ENCODE measurements around the gene FAM72A.

FAM72A gene

GRCh38 chr1:206142011-206142410 is 60.6 kb downstream of the FAM72A start:
- Histone ChIP-seq H3K27me3 (peaks cover 32% of the 10 kb centered on the region), H3K27ac (no peak overlapping the region), H3K4me1 (ENCODE audit: control insufficient read depth in 1 of 2, insufficient read depth in 1 of 2, low read depth in 1 of 2, low read length in 1 of 2) (no peaks in the 10 kb centered on the region), H3K4me3 (ENCODE audit: low read depth in 1 of 2, low read length in 1 of 2) (no peak overlapping the region), H3K36me3 (no peaks in the 10 kb centered on the region), H3K9me3 (no peaks in the 10 kb centered on the region)
- TF ChIP-seq CTCF (IDR thresholded peaks at IDR 0.05) = no peak

GRCh38 chr1:206136241-206136640 is 66.4 kb downstream of the FAM72A start:
- H3K27me3 ChIP-seq = peaks cover 29% of the 10 kb centered on the region
- TF ChIP-seq CTCF (IDR thresholded peaks at IDR 0.05) = no peak

More at GRCh38 chr1:206136241-206136640, 66.4 kb downstream of the FAM72A start:
- Histone ChIP-seq H3K36me3 (no peaks in the 10 kb centered on the region), H3K9me3 (no peaks in the 10 kb centered on the region), H3K4me1 (ENCODE audit: control insufficient read depth in 1 of 2, insufficient read depth in 1 of 2, low read depth in 1 of 2, low read length in 1 of 2) (no peaks in the 10 kb centered on the region), H3K27ac (no peak overlapping the region), H3K4me3 (ENCODE audit: low read depth in 1 of 2, low read length in 1 of 2) (no peak overlapping the region)
